Loucy (cell line): ENCODE measurements around the gene UBE2F.

Source experiments
- CTCF ChIP-seq: fragments of 200-600 bp; sonication (generic); conservative IDR thresholded peaks from 2 replicates; pipeline ENCODE4 v1.5.1; 2014; ENCODE audit warnings: mild to moderate bottlenecking, antibody characterized with exemption, low read length
- EZH2phosphoT487 ChIP-seq: fragments of 200-600 bp; IDR thresholded peaks from 2 replicates; pipeline ENCODE4 v1.6.1; 2018; ENCODE audit warnings: antibody characterized with exemption, mild to moderate bottlenecking, moderate library complexity, borderline replicate concordance

- TF ChIP-seq CTCF (no peak), EZH2phosphoT487 (no peak)
These were observed 124.7 kb downstream of the UBE2F start for GRCh38 chr2:238091436-238092060.
